Astrocyte (in vitro differentiated cells and primary cell): ENCODE measurements around the gene DNAJC22. TPM values are rescaled to one million over a fixed set of nuclear protein-coding genes. Genes with fewer than 3 reads are reported as not detected.
"Not testable (repeated sequence)": the region's sequence is repeated elsewhere in the genome, so short reads cannot be mapped to it uniquely, and the experiment has no call there.

Experiments used
- DNase-seq: peaks from one replicate; pipeline ENCODE4 v3.0.0-alpha.2; 2010; ENCODE audit warnings: low read depth
- FAIRE-seq: peaks from 2 replicates; lab custom pipeline; 2011; peaks lifted over from hg19 to GRCh38; lab: Jason Lieb, UNC
- H2AFZ ChIP-seq: 2 replicates; pipeline ENCODE4 v1.6.0; 2012; ENCODE audit warnings: low read depth, low read length, inconsistent platforms
- H3K27ac ChIP-seq: 2 replicates; pipeline ENCODE4 v1.5.1; 2011; ENCODE audit warnings: low read depth, low read length, inconsistent platforms
- H3K27me3 ChIP-seq: 2 replicates; pipeline ENCODE4 v1.6.0; 2011; ENCODE audit warnings: low read length, inconsistent platforms; ENCODE audit not compliant: insufficient read depth
- H3K36me3 ChIP-seq: 2 replicates; pipeline ENCODE4 v1.5.1; 2011; ENCODE audit warnings: low read length, inconsistent platforms; ENCODE audit not compliant: insufficient read depth
- H3K4me1 ChIP-seq: 2 replicates; pipeline ENCODE4 v1.5.1; 2011; ENCODE audit warnings: low read length, inconsistent platforms; ENCODE audit not compliant: insufficient read depth
- H3K4me2 ChIP-seq: 2 replicates; pipeline ENCODE4 v1.6.0; 2012; ENCODE audit warnings: low read length, inconsistent platforms
- H3K4me3 ChIP-seq: 2 replicates; pipeline ENCODE4 v1.5.1; 2011; ENCODE audit warnings: low read depth, mild to moderate bottlenecking, low read length, inconsistent platforms; ENCODE audit not compliant: insufficient read depth
- H3K79me2 ChIP-seq: 2 replicates; pipeline ENCODE4 v1.6.0; 2012; ENCODE audit warnings: mild to moderate bottlenecking, low read length, inconsistent platforms; ENCODE audit not compliant: insufficient read depth
- H3K9ac ChIP-seq: 2 replicates; pipeline ENCODE4 v1.6.0; 2012; ENCODE audit warnings: mild to moderate bottlenecking, low read length, inconsistent platforms
- H3K9me3 ChIP-seq: 2 replicates; pipeline ENCODE4 v1.5.1; 2012; ENCODE audit warnings: low read depth, mild to moderate bottlenecking, low read length, inconsistent platforms; ENCODE audit not compliant: insufficient read depth
- H4K20me1 ChIP-seq: 2 replicates; pipeline ENCODE4 v1.6.0; 2012; ENCODE audit warnings: low read length, inconsistent platforms; ENCODE audit not compliant: insufficient read depth
- H3K27ac Mint-ChIP-seq: one replicate; pipeline ENCODE4 v1.8.0; 2021; ENCODE audit warnings: mild to moderate bottlenecking, mixed read lengths; ENCODE audit not compliant: unreplicated experiment
- H3K27me3 Mint-ChIP-seq: one replicate; pipeline ENCODE4 v1.8.0; 2021; ENCODE audit warnings: low read depth, mixed read lengths; ENCODE audit not compliant: unreplicated experiment
- H3K36me3 Mint-ChIP-seq: one replicate; pipeline ENCODE4 v1.8.0; 2021; ENCODE audit warnings: low read depth, mixed read lengths; ENCODE audit not compliant: unreplicated experiment
- H3K4me1 Mint-ChIP-seq: one replicate; pipeline ENCODE4 v1.8.0; 2021; ENCODE audit warnings: low read depth, mixed read lengths; ENCODE audit not compliant: unreplicated experiment
- H3K4me3 Mint-ChIP-seq: one replicate; pipeline ENCODE4 v1.8.0; 2021; ENCODE audit warnings: mild to moderate bottlenecking, moderate library complexity, mixed read lengths; ENCODE audit not compliant: unreplicated experiment
- H3K9me3 Mint-ChIP-seq: one replicate; pipeline ENCODE4 v1.8.0; 2021; ENCODE audit warnings: mild to moderate bottlenecking, mixed read lengths; ENCODE audit not compliant: unreplicated experiment
- CTCF ChIP-seq: IDR thresholded peaks from 2 replicates; pipeline ENCODE4 v1.5.1; 2011; ENCODE audit warnings: low read depth, mild to moderate bottlenecking, inconsistent platforms, low read length, moderate library complexity; ENCODE audit not compliant: insufficient read depth
- EZH2 ChIP-seq: IDR thresholded peaks from 2 replicates; pipeline ENCODE4 v1.6.1; 2012; ENCODE audit warnings: mild to moderate bottlenecking, low read length, inconsistent platforms; ENCODE audit not compliant: insufficient read depth
- total RNA-seq: library from RNA; stranded (reverse); gene quantifications from 2 replicates; pipeline ENCODE4 v1.2.1, GENCODE V29; 2021

DNAJC22 gene
- total RNA-seq, 1 donor from 2014 or later: 0.52 TPM

GRCh38 chr12:49375406-49375805 lies 28.7 kb downstream of the DNAJC22 start:
- FAIRE-seq (no peak), DNase-seq (no peak)
- no peaks in the 10 kb centered on the region for H3K9me3 Mint-ChIP-seq
- H3K36me3 ChIP-seq: peaks cover 2% of the 10 kb centered on the region
- H3K4me1 ChIP-seq: no peaks in the 10 kb centered on the region
- H3K27ac ChIP-seq: no peak overlapping the region
- H2AFZ ChIP-seq: no peak overlapping the region
- H3K27me3 ChIP-seq: no peaks in the 10 kb centered on the region
- peaks cover 4% of the 10 kb centered on the region for H3K36me3 Mint-ChIP-seq
- no peak for TF ChIP-seq CTCF
- no peak for TF ChIP-seq EZH2
- no peak overlapping the region for H3K27ac Mint-ChIP-seq
- no peaks in the 10 kb centered on the region for H3K9me3 ChIP-seq
- peaks cover 96% of the 10 kb centered on the region for H3K79me2 ChIP-seq
- H3K4me2 ChIP-seq: no peak overlapping the region
- no peaks in the 10 kb centered on the region for H3K27me3 Mint-ChIP-seq
- peaks cover 71% of the 10 kb centered on the region for H4K20me1 ChIP-seq
- H3K4me3 Mint-ChIP-seq: no peak overlapping the region
- H3K4me1 Mint-ChIP-seq: peaks cover 6% of the 10 kb centered on the region
- H3K9ac ChIP-seq: no peak overlapping the region
- no peak overlapping the region for H3K4me3 ChIP-seq

- no peak overlapping the region for H3K27ac ChIP-seq
- no peak for TF ChIP-seq CTCF
- no peak overlapping the region for H3K4me3 Mint-ChIP-seq
- peaks cover 6% of the 10 kb centered on the region for H3K4me1 Mint-ChIP-seq
- no peak overlapping the region for H3K27ac Mint-ChIP-seq
- no peaks in the 10 kb centered on the region for H3K27me3 Mint-ChIP-seq
- peaks cover 70% of the 10 kb centered on the region for H4K20me1 ChIP-seq
- no peaks in the 10 kb centered on the region for H3K9me3 ChIP-seq
- H2AFZ ChIP-seq: no peak overlapping the region
- peaks cover 96% of the 10 kb centered on the region for H3K79me2 ChIP-seq
- no peaks in the 10 kb centered on the region for H3K4me1 ChIP-seq
- H3K9me3 Mint-ChIP-seq: no peaks in the 10 kb centered on the region
- H3K36me3 ChIP-seq: peaks cover 2% of the 10 kb centered on the region
- H3K27me3 ChIP-seq: no peaks in the 10 kb centered on the region
- DNase-seq (no peak), FAIRE-seq (no peak)
- no peak overlapping the region for H3K4me2 ChIP-seq
- no peak overlapping the region for H3K4me3 ChIP-seq
- no peaks in the 10 kb centered on the region for H3K36me3 Mint-ChIP-seq
- no peak overlapping the region for H3K9ac ChIP-seq
Observed at GRCh38 chr12:49377386-49377785, 30.7 kb downstream of the DNAJC22 start.

- not testable (repeated sequence) for H3K4me2 ChIP-seq, H3K4me3 ChIP-seq, FAIRE-seq, H3K9me3 ChIP-seq, H3K36me3 ChIP-seq, H3K9me3 Mint-ChIP-seq, H3K4me3 Mint-ChIP-seq, H3K9ac ChIP-seq, H3K4me1 Mint-ChIP-seq, H3K27ac Mint-ChIP-seq, H3K36me3 Mint-ChIP-seq, H3K27me3 ChIP-seq, H2AFZ ChIP-seq, H3K4me1 ChIP-seq, H3K27me3 Mint-ChIP-seq, DNase-seq, H3K27ac ChIP-seq
- H4K20me1 ChIP-seq: peaks cover 72% of the 10 kb centered on the region
- peaks cover 95% of the 10 kb centered on the region for H3K79me2 ChIP-seq
Observed at GRCh38 chr12:49380184-49380583, 33.5 kb downstream of the DNAJC22 start.
